ENCODE measurements around the gene VWA8.

The VWA8 gene

GRCh38 chr13:41586216-41586615 lies 374.7 kb downstream of the VWA8 start:
- TF ChIP-seq OSR1 (CRISPR knock-in tag; IDR thresholded peaks at IDR 0.05) (no peak), ZFP30 (CRISPR knock-in tag; IDR thresholded peaks at IDR 0.05) (no peak), ARNTL (CRISPR knock-in tag; IDR thresholded peaks at IDR 0.05; ENCODE audit: borderline replicate concordance, low read depth) (no peak), CSRNP3 (CRISPR knock-in tag; IDR thresholded peaks at IDR 0.05) (no peak), PPARA (CRISPR knock-in tag; IDR thresholded peaks at IDR 0.05; ENCODE audit: borderline replicate concordance) (no peak), ESRRG (CRISPR knock-in tag; IDR thresholded peaks at IDR 0.05) (no peak), ISL1 (CRISPR knock-in tag; IDR thresholded peaks at IDR 0.05) (no peak), TCF4 (CRISPR knock-in tag; IDR thresholded peaks at IDR 0.05; ENCODE audit: borderline replicate concordance) (no peak), PATZ1 (CRISPR knock-in tag; IDR thresholded peaks at IDR 0.05; ENCODE audit: borderline replicate concordance) (no peak), BACH2 (CRISPR knock-in tag; IDR thresholded peaks at IDR 0.05; ENCODE audit: borderline replicate concordance) (no peak), POU6F1 (CRISPR knock-in tag; IDR thresholded peaks at IDR 0.05; ENCODE audit: borderline replicate concordance, low read depth) (no peak), ZNF70 (CRISPR knock-in tag; IDR thresholded peaks at IDR 0.05) (no peak), RARB (CRISPR knock-in tag; IDR thresholded peaks at IDR 0.05) (no peak)
- ATAC-seq: no peak

- TF ChIP-seq RARB (CRISPR knock-in tag; IDR thresholded peaks at IDR 0.05) (no peak), ESRRG (CRISPR knock-in tag; IDR thresholded peaks at IDR 0.05) (no peak), ZNF70 (CRISPR knock-in tag; IDR thresholded peaks at IDR 0.05) (no peak), ZNF8 (CRISPR knock-in tag; IDR thresholded peaks at IDR 0.05) (no peak), PATZ1 (CRISPR knock-in tag; IDR thresholded peaks at IDR 0.05; ENCODE audit: borderline replicate concordance) (no peak), ARNTL (CRISPR knock-in tag; IDR thresholded peaks at IDR 0.05; ENCODE audit: borderline replicate concordance, low read depth) (no peak), GLIS3 (CRISPR knock-in tag; IDR thresholded peaks at IDR 0.05) (no peak), TCF4 (CRISPR knock-in tag; IDR thresholded peaks at IDR 0.05; ENCODE audit: borderline replicate concordance) (no peak), SNAI2 (CRISPR knock-in tag; IDR thresholded peaks at IDR 0.05) (no peak), ISL1 (CRISPR knock-in tag; IDR thresholded peaks at IDR 0.05) (no peak), PPARA (CRISPR knock-in tag; IDR thresholded peaks at IDR 0.05; ENCODE audit: borderline replicate concordance) (no peak), CREB5 (CRISPR knock-in tag; IDR thresholded peaks at IDR 0.05; ENCODE audit: low read depth) (no peak), ZNF565 (CRISPR knock-in tag; conservative IDR thresholded peaks at IDR 0.05; ENCODE audit: low read depth) (no peak), TOX (CRISPR knock-in tag; IDR thresholded peaks at IDR 0.05; ENCODE audit: borderline replicate concordance) (no peak), OSR1 (CRISPR knock-in tag; IDR thresholded peaks at IDR 0.05) (no peak)
- no peak for ATAC-seq
These were observed 378.9 kb downstream of the VWA8 start for GRCh38 chr13:41582027-41582463.

GRCh38 chr13:41580345-41580744 lies 380.6 kb downstream of the VWA8 start:
- no peak for ATAC-seq
- TF ChIP-seq OSR1 (CRISPR knock-in tag; IDR thresholded peaks at IDR 0.05) (no peak), ZNF70 (CRISPR knock-in tag; IDR thresholded peaks at IDR 0.05) (no peak), ZFP3 (CRISPR knock-in tag; IDR thresholded peaks at IDR 0.05) (no peak), ESRRG (CRISPR knock-in tag; IDR thresholded peaks at IDR 0.05) (no peak), TSHZ2 (CRISPR knock-in tag; IDR thresholded peaks at IDR 0.05) (no peak), ZNF565 (CRISPR knock-in tag; conservative IDR thresholded peaks at IDR 0.05; ENCODE audit: low read depth) (no peak), ARNTL (CRISPR knock-in tag; IDR thresholded peaks at IDR 0.05; ENCODE audit: borderline replicate concordance, low read depth) (no peak), CSRNP3 (CRISPR knock-in tag; IDR thresholded peaks at IDR 0.05) (no peak), GLIS3 (CRISPR knock-in tag; IDR thresholded peaks at IDR 0.05) (no peak), ZC3H10 (CRISPR knock-in tag; IDR thresholded peaks at IDR 0.05) (no peak), PATZ1 (CRISPR knock-in tag; IDR thresholded peaks at IDR 0.05; ENCODE audit: borderline replicate concordance) (no peak), ZNF8 (CRISPR knock-in tag; IDR thresholded peaks at IDR 0.05) (no peak), RARB (CRISPR knock-in tag; IDR thresholded peaks at IDR 0.05) (no peak)
